GM12864 (cell line): Measurements from ENCODE around the gene PKHD1.
"Not testable (repeated sequence)": the region's sequence is repeated elsewhere in the genome, so short reads cannot be mapped to it uniquely, and the experiment has no call there.

Experiments used
- DNase-seq: peaks from one replicate; pipeline ENCODE4 v3.0.0-alpha.2; 2011; ENCODE audit warnings: low read depth
- H3K4me3 ChIP-seq: 2 replicates; pipeline ENCODE4 v1.5.1; 2011; ENCODE audit warnings: mild to moderate bottlenecking, low read depth, low read length, control low read depth
- TF ChIP-seq, protein P1 (sequence below): IDR thresholded peaks from 2 replicates; pipeline ENCODE4 v1.5.1; 2011; ENCODE audit warnings: low read depth, mild to moderate bottlenecking, moderate library complexity, low read length, control low read depth, inconsistent platforms; ENCODE audit errors: missing control alignments

Gene PKHD1

DNA sequence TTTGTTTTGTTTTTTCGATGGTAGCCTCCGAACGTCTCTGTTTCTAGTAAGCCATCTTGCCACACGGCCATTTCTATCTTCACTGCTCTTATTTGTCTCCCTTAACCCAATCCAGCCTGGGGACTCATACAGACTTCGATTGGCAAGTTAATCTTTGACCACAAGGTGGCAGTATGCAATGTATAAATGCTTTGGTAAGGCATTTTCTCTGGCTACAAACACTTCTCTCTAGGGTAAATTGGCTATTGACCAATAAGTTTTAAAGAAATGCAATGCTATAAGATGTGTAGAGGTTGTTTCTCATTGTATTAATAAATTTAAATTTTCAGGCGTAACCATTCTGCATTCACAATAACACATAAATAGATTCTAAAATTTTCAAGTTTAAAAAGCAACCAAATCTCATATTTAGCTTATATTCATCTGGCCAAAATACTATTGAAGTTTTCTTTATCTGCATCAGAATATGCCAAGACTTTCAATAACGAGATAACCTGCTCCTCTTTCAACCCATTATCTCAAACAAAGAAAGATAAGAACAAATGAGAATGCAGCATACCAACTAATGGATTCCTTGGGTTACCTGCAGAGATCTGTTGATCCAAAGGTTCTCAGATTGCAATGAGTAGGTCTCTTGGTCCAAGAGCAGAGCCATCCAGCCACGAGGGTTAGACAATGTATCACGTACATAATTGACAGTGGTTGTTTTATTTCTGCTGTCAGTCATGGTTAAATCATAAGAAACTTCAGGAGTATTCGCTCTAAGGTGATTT is 231.9 kb downstream of the PKHD1 start:
- no peak overlapping the region for H3K4me3 ChIP-seq
- TF ChIP-seq, protein P1, sequence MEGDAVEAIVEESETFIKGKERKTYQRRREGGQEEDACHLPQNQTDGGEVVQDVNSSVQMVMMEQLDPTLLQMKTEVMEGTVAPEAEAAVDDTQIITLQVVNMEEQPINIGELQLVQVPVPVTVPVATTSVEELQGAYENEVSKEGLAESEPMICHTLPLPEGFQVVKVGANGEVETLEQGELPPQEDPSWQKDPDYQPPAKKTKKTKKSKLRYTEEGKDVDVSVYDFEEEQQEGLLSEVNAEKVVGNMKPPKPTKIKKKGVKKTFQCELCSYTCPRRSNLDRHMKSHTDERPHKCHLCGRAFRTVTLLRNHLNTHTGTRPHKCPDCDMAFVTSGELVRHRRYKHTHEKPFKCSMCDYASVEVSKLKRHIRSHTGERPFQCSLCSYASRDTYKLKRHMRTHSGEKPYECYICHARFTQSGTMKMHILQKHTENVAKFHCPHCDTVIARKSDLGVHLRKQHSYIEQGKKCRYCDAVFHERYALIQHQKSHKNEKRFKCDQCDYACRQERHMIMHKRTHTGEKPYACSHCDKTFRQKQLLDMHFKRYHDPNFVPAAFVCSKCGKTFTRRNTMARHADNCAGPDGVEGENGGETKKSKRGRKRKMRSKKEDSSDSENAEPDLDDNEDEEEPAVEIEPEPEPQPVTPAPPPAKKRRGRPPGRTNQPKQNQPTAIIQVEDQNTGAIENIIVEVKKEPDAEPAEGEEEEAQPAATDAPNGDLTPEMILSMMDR: peak; percentile 61
- peak; percentile 30 for DNase-seq

DNA sequence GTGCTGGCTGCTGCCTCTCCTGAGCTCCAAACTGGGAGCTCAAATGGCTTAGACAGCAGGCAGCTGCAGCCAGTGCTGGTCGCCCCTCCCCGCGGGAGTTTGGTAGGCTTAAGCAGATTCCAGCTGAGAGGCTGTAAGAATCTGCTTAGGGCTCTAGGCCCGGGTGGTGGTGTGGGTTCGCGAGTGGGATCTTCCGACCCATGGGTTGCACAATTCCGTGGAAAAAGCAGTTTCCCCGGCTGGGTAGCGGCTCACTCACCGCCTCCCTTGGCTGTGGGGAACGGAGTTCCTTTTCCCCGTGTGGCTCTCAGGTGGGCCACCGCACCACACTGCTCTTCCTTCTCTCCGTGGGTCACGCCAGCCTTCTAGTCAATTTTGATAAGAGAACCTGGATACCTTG is 232.5 kb downstream of the PKHD1 start:
- TF ChIP-seq, protein P1: no peak
- no peak overlapping the region for H3K4me3 ChIP-seq
- DNase-seq: no peak

GRCh38 chr6:51854347-51854746 is 233.1 kb downstream of the PKHD1 start:
- H3K4me3 ChIP-seq: no peak overlapping the region
- no peak for DNase-seq
- TF ChIP-seq, protein P1: no peak

GRCh38 chr6:51853109-51853508 is 234.3 kb downstream of the PKHD1 start:
- not testable (repeated sequence) for H3K4me3 ChIP-seq, DNase-seq

- TF ChIP-seq, protein P1: no peak
- no peak for DNase-seq
- no peak overlapping the region for H3K4me3 ChIP-seq
These were observed 240.9 kb downstream of the PKHD1 start for GRCh38 chr6:51846531-51846930.

- no peak overlapping the region for H3K4me3 ChIP-seq
- TF ChIP-seq, protein P1: no peak
- no peak for DNase-seq
These were observed 243.1 kb downstream of the PKHD1 start for GRCh38 chr6:51844336-51844735.

- TF ChIP-seq, protein P1: no peak
- H3K4me3 ChIP-seq: no peak overlapping the region
- DNase-seq: no peak
These were observed 243.9 kb downstream of the PKHD1 start for GRCh38 chr6:51843456-51844056.
